ENCODE results near the gene LRCH1.

- TF ChIP-seq CTCF (IDR thresholded peaks at IDR 0.05 in 2 of 3, conservative IDR thresholded peaks at IDR 0.05 in 1 of 3; ENCODE audit: control insufficient read depth in 2 of 3, extremely low read depth in 1 of 3, insufficient read depth in 1 of 3, low read depth in 3 of 3, low read length in 3 of 3) (no peak), USF1 (IDR thresholded peaks at IDR 0.05; ENCODE audit: borderline replicate concordance, extremely low read length, insufficient read depth, low read depth, low read length) (no peak), E2F4 (IDR thresholded peaks at IDR 0.05; ENCODE audit: low read depth, low read length) (no peak), JUND (IDR thresholded peaks at IDR 0.05; ENCODE audit: low read depth, low read length) (no peak), MYC (IDR thresholded peaks at IDR 0.05; ENCODE audit: insufficient read depth, insufficient read length, insufficient replicate concordance, low read length, severe bottlenecking) (no peak), ELK1 (IDR thresholded peaks at IDR 0.05; ENCODE audit: low read depth, low read length) (no peak), SUZ12 (IDR thresholded peaks at IDR 0.05; ENCODE audit: unreplicated experiment) (no peak), RB1 (IDR thresholded peaks at IDR 0.05; ENCODE audit: borderline replicate concordance) (no peak), POLR2A (IDR thresholded peaks at IDR 0.05; ENCODE audit: low read depth, low read length) (no peak), BHLHE40 (IDR thresholded peaks at IDR 0.05; ENCODE audit: borderline replicate concordance in 1 of 2, low read depth in 2 of 2, low read length in 1 of 2) (no peak), MAX (IDR thresholded peaks at IDR 0.05; ENCODE audit: low read depth, low read length) (no peak), DPF2 (IDR thresholded peaks at IDR 0.05) (no peak), CREB1 (IDR thresholded peaks at IDR 0.05; ENCODE audit: low read depth) (no peak), REST (IDR thresholded peaks at IDR 0.05; ENCODE audit: low read depth, low read length) (no peak)
Measured at GRCh38 chr13:46712524-46712923, 159.6 kb downstream of the LRCH1 start.

Measured in GM12878 (cell line).